HG02973 (cell line): ENCODE measurements around the gene CFAP47.
"Not testable (repeated sequence)": the region's sequence is repeated elsewhere in the genome, so short reads cannot be mapped to it uniquely, and the experiment has no call there.

Source experiments
- ATAC-seq: cut with Tn5 transposase; IDR thresholded peaks from one replicate; pipeline ENCODE4 v1.9.1; 2021; ENCODE audit warnings: moderate library complexity; ENCODE audit not compliant: unreplicated experiment

CFAP47 gene

GRCh38 chrX:36214924-36215323 is 295.4 kb downstream of the CFAP47 start:
- no peak for ATAC-seq

GRCh38 chrX:36218801-36219200 is 299.3 kb downstream of the CFAP47 start:
- no peak for ATAC-seq

DNA sequence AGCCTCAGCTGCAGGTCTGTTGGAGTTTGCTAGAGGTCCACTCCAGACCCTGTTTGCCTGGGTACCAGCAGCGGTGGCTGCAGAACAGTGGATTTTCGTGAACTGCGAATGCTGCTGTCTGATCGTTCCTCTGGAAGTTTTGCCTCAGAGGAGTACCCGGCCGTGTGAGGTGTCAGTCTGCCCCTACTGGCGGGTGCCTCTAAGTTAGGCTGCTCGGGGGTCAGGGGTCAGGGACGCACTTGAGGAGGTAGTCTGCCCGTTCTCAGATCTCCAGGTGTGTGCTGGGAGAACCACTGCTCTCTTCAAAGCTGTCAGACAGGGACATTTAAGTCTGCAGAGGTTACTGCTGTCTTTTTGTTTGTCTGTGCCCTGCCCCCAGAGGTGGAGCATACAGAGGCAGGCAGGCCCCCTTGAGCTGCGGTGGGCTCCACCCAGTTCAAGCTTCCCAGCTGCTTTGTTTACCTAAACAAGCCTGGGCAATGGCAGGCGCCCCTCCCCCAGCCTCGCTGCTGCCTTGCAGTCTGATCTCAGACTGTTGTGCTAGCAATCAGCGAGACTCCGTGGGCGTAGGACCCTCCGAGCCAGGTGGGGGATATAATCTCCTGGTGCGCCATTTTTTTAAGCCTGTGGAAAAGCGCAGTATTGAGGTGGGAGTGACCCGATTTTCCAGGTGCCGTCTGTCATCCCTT is 315.4 kb downstream of the CFAP47 start:
- not testable (repeated sequence) for ATAC-seq

DNA sequence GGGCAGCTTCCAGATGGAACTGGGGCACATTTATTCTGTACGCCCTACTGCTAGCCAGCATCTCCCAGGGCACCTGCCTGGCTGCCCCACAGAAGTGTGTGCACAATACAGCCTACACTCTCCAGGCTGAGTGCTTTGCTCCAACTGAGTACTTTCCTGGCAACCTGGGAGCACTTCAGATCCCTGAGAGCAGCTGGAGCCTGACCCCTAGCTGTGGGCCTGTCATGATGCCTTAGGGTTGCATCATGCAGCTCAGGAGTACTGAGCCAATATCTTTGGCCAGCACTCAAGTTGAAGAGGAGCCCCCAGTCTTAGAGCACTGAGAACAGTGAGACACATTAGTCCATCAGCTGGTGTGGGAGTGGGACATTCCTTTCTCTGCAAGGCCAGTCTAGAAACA is 321.9 kb downstream of the CFAP47 start:
- no peak for ATAC-seq

DNA sequence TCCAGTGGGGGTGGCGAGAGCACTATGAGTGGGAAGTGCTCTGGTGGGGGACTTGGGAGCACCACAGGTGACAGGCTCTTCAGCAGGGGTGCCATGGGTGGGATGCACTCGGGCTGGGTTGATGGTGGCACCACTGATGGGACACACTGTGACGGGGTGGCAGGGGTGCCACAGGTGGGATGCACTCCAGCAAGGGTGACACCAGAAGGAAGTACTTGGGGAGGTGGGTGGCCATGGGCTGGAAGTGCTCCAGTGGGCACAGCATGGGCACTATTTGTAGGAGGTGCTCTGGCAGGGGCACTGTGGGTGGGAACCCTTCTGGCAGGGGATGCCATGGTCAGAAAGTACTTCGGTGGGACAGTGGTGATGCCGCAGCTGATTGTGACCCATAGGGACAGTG is 346.6 kb downstream of the CFAP47 start:
- ATAC-seq, result no peak

DNA sequence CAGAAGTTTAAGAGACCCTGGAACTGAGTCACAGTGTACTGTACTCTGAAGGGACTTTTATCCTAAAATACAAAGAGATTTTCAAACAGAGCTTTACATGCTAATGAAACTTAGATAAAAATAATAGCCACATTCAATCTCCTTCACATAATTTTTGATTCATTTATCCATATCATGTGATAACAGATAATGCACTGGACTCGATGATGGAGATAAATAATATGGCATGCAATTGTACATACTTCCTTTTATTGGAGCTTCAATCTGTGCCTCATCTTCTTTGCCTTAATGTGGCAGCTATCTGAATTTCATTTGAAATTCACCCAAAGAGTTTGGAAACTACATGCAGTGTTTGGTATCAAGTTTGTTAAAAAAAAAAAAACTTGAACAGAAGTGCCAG is 390.6 kb downstream of the CFAP47 start:
- ATAC-seq, result no peak

DNA sequence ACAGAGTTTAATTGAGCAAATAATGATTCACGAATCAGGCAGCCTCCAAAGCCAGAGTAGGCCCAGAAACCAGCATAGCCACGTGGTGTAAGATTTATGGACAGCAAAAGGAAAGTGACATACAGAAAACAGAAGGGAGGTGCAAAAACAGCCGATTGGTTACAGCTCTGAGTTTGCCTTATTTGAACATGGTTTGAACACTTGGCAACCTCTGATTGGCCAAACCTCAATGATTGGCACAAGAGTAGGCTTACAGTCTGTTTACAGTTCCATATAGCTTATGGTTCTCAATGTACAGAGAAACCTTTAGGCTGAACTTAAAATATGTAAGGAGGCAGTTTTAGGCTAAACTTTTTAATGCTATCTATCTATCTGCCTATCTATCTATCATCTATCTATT is 394.8 kb downstream of the CFAP47 start:
- no peak for ATAC-seq

GRCh38 chrX:36334572-36334971 is 415.0 kb downstream of the CFAP47 start:
- ATAC-seq, result no peak

DNA sequence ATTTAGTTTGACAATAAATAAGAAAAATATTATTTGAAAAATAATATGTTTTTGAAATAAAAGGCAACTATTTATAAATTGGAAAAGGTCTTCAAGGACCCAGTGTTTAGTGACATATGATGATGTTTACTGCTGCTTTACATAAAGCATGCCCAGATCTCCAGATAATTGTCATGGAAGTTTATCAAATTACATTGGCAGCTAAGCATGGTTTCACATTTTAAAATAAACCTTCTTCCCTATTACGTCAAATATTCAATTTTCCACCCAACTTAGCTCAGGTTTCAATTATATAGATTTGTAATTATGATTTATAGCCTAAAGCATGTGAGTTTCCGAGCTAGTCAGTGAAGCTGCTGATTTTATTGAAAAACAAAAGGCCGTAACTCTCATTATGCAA is 417.2 kb downstream of the CFAP47 start:
- no peak for ATAC-seq

DNA sequence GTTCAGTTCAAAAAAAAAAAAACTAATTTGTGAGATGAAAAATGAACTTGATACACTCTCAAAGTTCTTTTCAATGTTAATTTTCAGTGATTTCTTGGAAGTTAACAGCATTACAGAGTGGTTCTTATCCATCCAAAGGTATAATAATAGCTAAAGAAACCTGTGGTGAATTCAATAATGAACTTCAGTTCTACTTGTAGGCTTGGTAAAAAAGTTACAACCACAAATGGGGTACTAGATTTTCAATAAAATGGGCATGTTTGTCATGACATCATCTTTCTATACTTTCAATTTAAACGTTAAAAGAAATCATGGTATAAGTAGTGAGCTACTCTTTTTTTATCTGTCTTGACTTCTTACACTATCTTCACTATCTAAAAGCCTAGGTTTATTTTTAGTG is 424.8 kb downstream of the CFAP47 start:
- no peak for ATAC-seq

DNA sequence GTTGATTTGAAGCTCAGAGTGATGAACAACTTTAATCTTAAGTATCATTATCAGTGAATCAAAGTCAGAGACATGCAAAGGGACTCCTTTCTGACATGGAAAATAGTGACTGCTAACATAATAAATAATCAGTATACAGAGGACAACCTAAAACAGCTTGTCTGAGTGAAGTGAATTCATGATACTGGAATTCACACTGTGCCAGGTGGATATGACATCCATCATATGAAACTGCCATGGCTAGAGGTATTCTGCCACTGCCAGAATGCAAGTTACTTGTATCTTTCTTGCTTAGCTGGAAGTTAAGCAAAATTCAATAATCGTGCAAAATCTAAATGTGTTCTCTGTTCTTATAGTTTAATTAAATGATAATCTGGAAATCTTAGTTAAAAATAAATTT is 429.0 kb downstream of the CFAP47 start:
- no peak for ATAC-seq

- ATAC-seq, result no peak
Observed at GRCh38 chrX:36357855-36358254, 438.3 kb downstream of the CFAP47 start.

DNA sequence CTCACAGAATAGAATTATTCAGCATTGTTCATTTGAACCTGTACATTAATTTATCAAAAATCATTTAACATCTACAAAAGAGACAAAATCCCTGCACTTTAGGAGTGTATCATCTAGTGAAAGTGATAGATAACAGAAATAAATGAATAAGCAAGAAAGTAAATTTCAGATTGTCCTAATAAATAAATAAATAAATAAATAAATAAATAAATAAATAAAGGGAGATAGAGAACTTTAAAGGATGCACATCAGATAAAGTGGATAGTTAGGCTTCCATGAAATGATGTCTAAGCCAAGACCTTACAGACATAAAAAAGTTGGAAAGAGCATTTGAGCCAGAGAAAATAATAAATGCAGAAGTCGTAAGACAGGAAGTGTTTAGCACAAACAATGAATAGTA is 444.7 kb downstream of the CFAP47 start:
- ATAC-seq, result no peak

DNA sequence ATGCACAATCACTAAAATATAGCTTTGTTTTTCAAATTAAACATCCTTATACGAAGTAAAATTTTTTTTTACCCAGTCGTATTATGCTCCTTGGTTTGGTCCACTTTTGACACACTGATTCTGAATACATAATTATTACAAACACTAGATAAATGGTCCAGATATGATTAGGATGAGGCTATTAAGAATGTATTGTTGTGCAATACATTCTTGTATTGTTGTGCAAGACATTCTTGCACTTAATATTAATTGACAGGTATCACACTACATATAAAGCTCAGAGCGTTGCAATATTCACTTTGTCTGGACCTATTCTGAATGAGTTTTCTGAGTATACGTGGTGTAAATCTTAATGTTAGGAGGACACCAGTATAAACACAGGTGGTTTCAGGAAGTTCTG is 464.0 kb downstream of the CFAP47 start:
- ATAC-seq, result no peak

- ATAC-seq, result no peak
Observed at GRCh38 chrX:36388901-36389300, 469.4 kb downstream of the CFAP47 start.

- ATAC-seq, result no peak
Observed at GRCh38 chrX:36401774-36402173, 482.2 kb downstream of the CFAP47 start.

DNA sequence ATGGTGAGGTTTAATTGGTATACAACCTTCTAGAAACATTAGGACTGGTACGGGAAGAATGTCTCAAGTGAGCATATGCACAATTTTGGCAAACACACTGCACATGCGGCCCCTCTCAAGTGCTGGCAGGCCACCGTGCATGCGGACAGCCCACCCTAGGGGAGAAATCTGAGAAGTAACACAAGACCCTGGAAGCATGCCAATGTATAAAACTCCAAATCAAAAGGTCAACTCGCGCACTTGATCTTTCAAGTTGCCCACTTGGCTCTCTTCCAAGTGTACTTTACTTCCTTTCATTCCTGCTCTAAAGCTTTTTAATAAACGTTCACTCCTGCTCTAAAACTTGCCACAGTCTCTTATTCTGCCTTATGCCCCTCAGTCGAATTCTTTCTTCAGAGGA is 488.3 kb downstream of the CFAP47 start:
- ATAC-seq, result no peak

DNA sequence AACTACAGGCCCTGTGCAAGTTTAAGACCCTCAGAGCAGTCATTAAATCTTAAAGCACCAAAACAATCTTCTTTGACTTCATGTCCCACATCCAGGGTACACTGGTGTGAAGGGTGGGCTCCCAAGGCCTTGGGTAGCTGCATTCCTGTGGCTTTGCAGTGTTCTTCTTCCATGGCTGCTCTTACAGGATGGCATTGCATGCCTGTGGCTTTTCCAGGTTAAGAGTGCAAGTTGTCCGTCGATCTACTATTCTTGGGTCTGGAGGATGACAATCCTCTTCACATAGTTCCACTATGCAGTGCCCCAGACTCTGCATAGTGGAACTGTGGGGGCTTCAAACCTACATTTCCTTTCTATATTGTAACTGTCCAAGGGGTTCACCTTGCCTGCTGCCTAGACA is 494.5 kb downstream of the CFAP47 start:
- ATAC-seq, result no peak

GRCh38 chrX:36422368-36422767 is 502.8 kb downstream of the CFAP47 start:
- ATAC-seq, result no peak

DNA sequence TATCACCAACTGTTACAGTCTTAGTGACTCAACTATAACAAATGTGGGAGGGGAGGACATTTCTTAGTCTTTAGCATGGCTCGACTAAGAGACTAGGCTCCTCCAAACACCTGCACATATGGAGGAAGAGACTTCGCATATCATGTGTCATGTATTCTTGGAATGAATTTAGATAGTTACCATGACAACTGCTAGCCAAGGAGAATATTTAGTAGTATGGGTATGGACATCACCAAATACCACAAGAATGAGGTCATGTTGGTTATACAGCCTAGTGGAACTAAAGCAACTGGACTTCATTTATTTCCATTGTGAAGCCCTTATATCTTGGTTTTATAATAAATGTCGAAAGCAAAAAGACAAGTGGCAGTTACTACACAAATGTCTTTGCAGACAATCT is 512.3 kb downstream of the CFAP47 start:
- no peak for ATAC-seq

GRCh38 chrX:36434522-36434921 is 515.0 kb downstream of the CFAP47 start:
- ATAC-seq, result no peak
